ENCODE data around the gene PLEKHG2.

PLEKHG2 gene

DNA sequence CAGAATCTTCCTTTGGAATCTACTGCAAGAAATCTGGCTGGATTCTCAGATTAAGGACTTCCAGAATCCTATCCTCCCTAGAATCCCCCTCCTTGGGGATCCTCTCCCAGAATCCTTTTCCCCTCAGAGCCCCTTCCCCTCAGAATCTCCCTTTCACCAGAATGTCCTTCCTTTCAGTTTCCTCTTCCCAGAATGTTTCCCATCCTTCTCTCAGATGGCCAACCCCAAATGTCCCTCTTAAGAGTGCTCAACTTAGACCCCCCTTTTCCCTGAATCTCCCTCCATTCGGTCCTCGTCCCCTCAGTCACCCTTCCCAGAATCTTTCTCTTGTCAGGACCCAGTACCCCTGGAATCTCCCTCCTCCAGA lies 23.9 kb downstream of the PLEKHG2 start:
- H3K36me3 ChIP-seq (replicated peaks in 1 of 2; ENCODE audit: control insufficient read depth in 2 of 2, insufficient read depth in 2 of 2, low read length in 2 of 2): peaks cover 24 to 31% of the 10 kb centered on the region in 2 donors
- DNase-seq (ENCODE audit: low spot score): no peak
- H3K4me2 ChIP-seq (ENCODE audit: insufficient read depth, low read length, poor library complexity, severe bottlenecking): peak overlapping the region; percentile 75
- no peak overlapping the region for H3K23ac ChIP-seq (ENCODE audit: low read depth, low read length, poor library complexity)
- H4K8ac ChIP-seq (ENCODE audit: low read depth, low read length): no peak overlapping the region
- H3K9ac ChIP-seq (ENCODE audit: low read depth, low read length, poor library complexity): peak overlapping the region; percentile 66
- peak overlapping the region; percentile 51 for H2AFZ ChIP-seq (ENCODE audit: low read length)
- no peak overlapping the region for H2BK120ac ChIP-seq (ENCODE audit: low read depth, low read length)
- no peak overlapping the region for H2AK5ac ChIP-seq (ENCODE audit: low read depth, low read length)
- H4K91ac ChIP-seq (ENCODE audit: low read depth, low read length, poor library complexity): no peak overlapping the region
- peaks cover 3 to 9% of the 10 kb centered on the region in 2 donors for H3K4me1 ChIP-seq (ENCODE audit: control insufficient read depth in 2 of 2, insufficient read depth in 1 of 2, low read depth in 1 of 2, low read length in 2 of 2)
- no peak overlapping the region for H2BK12ac ChIP-seq (ENCODE audit: low read length)
- H3K18ac ChIP-seq (ENCODE audit: low read length): no peak overlapping the region
- H3K79me1 ChIP-seq (ENCODE audit: low read depth, low read length): peaks cover 11% of the 10 kb centered on the region
- WGBS, 2 donors (ENCODE audit: extremely low coverage in 2 of 2, insufficient read length in 2 of 2, insufficient replicate concordance in 1 of 2): no CpG with 5 or more reads among the region's 2 CpGs
- no peak overlapping the region for H3K4ac ChIP-seq (ENCODE audit: low read length)
- no peak overlapping the region for H2BK5ac ChIP-seq (ENCODE audit: low read length)
- no peak overlapping the region for H2BK15ac ChIP-seq (ENCODE audit: low read length)
- H3K14ac ChIP-seq (ENCODE audit: low read length): no peak overlapping the region
- H3K4me3 ChIP-seq (ENCODE audit: low read length in 2 of 2): peak overlapping the region; percentile 68 to 79
- no peaks in the 10 kb centered on the region for H3K27me3 ChIP-seq (ENCODE audit: control insufficient read depth in 3 of 3, insufficient read depth in 3 of 3, low read depth in 1 of 3, low read length in 3 of 3)
- H3K9me3 ChIP-seq (replicated peaks in 1 of 2; ENCODE audit: control insufficient read depth in 2 of 2, insufficient read depth in 1 of 2, low read depth in 1 of 2, low read length in 2 of 2): no peaks in the 10 kb centered on the region
- peak overlapping the region; percentile 70 for H3K27ac ChIP-seq (replicated peaks; ENCODE audit: low read length)

DNA sequence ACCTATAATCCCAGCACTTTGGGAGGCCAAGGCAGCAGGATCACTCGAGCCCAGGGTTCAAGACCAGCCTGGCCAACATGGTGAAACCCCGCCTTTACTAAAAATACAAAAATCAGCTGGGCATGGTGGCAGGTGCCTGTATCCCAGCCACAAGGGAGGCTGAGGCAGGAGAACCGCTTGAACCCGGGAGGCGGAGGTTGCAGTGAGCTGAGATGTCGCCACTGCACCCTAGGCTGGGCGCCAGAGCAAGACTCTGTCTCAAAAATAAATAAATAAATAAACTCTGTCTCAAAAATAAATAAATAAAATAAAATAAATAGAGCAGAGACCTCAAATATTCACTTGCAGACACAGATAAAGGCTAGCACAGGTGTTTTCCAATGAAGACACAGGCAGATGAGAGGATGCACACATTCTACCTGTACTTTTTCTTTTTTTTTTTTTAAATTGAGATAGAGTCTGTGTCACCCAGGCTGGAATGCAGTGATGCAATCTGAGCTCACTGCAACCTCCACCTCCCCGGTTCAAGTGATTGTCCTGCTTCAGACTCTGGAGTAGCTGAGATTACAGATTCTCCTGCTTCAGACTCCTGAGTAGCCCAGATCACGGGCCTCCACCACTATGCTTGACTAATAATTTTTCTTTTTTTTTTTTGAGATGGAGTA lies 25.9 kb downstream of the PLEKHG2 start:
- Histone ChIP-seq H3K36me3 (replicated peaks in 1 of 2; ENCODE audit: control insufficient read depth in 2 of 2, insufficient read depth in 2 of 2, low read length in 2 of 2) (peaks cover 13 to 16% of the 10 kb centered on the region in 2 donors), H3K4me1 (ENCODE audit: control insufficient read depth in 2 of 2, insufficient read depth in 1 of 2, low read depth in 1 of 2, low read length in 2 of 2) (peaks cover 3 to 9% of the 10 kb centered on the region in 2 donors), H3K9ac (ENCODE audit: low read depth, low read length, poor library complexity) (no peak overlapping the region), H3K9me3 (replicated peaks in 1 of 2; ENCODE audit: control insufficient read depth in 2 of 2, insufficient read depth in 1 of 2, low read depth in 1 of 2, low read length in 2 of 2) (no peaks in the 10 kb centered on the region), H2BK120ac (ENCODE audit: low read depth, low read length) (no peak overlapping the region), H3K79me1 (ENCODE audit: low read depth, low read length) (peaks cover 11% of the 10 kb centered on the region), H3K4ac (ENCODE audit: low read length) (no peak overlapping the region), H2AFZ (ENCODE audit: low read length) (no peak overlapping the region), H3K27me3 (ENCODE audit: control insufficient read depth in 3 of 3, insufficient read depth in 3 of 3, low read depth in 1 of 3, low read length in 3 of 3) (no peaks in the 10 kb centered on the region), H3K4me3 (ENCODE audit: low read length in 2 of 2) (no peak overlapping the region), H4K8ac (ENCODE audit: low read depth, low read length) (no peak overlapping the region), H3K14ac (ENCODE audit: low read length) (no peak overlapping the region), H3K23ac (ENCODE audit: low read depth, low read length, poor library complexity) (no peak overlapping the region), H3K27ac (replicated peaks; ENCODE audit: low read length) (no peak overlapping the region), H3K18ac (ENCODE audit: low read length) (no peak overlapping the region), H4K91ac (ENCODE audit: low read depth, low read length, poor library complexity) (no peak overlapping the region), H3K4me2 (ENCODE audit: insufficient read depth, low read length, poor library complexity, severe bottlenecking) (no peak overlapping the region), H2BK15ac (ENCODE audit: low read length) (no peak overlapping the region), H2BK5ac (ENCODE audit: low read length) (no peak overlapping the region), H2AK5ac (ENCODE audit: low read depth, low read length) (no peak overlapping the region), H2BK12ac (ENCODE audit: low read length) (no peak overlapping the region)
- no CpG with 5 or more reads among the region's 9 CpGs for WGBS, 2 donors (ENCODE audit: extremely low coverage in 2 of 2, insufficient read length in 2 of 2, insufficient replicate concordance in 1 of 2)
- no peak for DNase-seq (ENCODE audit: low spot score)

DNA sequence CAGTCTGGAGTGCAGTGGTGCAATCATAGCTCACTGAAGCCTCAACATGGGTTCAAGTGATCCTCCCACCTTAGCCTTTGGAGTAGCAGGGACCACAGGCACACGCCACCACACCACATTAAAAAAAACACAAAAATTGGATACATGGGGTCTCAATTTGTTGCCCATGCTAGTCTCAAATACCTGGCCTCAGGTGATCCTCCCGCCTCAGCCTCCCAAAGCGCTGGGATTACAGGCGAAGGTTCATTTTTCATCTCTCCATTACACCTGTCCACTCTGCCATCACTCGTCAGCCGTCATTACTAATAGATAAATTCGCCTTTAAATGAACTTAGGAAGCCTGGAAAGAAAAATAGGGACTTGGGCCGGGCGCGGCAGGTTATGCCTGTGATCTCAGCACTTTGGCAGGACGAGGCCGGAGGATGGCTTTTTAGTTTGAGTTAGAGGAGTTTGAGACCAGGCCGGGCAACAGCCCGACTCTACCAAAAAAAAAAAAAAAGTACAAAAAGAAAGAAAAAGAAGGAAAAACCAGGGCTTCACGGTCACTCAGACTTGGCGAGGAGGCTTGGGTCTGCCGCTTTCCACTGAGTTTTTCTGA lies 32.2 kb downstream of the PLEKHG2 start:
- Histone ChIP-seq H2BK15ac (ENCODE audit: low read length) (no peak overlapping the region), H3K4ac (ENCODE audit: low read length) (no peak overlapping the region), H2AFZ (ENCODE audit: low read length) (peak overlapping the region; percentile 88), H2BK5ac (ENCODE audit: low read length) (peak overlapping the region; percentile 42), H3K27ac (replicated peaks; ENCODE audit: low read length) (peak overlapping the region; percentile 71), H3K79me1 (ENCODE audit: low read depth, low read length) (peaks cover 20% of the 10 kb centered on the region), H4K8ac (ENCODE audit: low read depth, low read length) (no peak overlapping the region), H3K4me1 (ENCODE audit: control insufficient read depth in 2 of 2, insufficient read depth in 1 of 2, low read depth in 1 of 2, low read length in 2 of 2) (peaks cover 3 to 6% of the 10 kb centered on the region in 2 donors), H3K4me3 (ENCODE audit: low read length in 2 of 2) (peak overlapping the region; percentile 97 to 98), H3K36me3 (replicated peaks in 1 of 2; ENCODE audit: control insufficient read depth in 2 of 2, insufficient read depth in 2 of 2, low read length in 2 of 2) (peaks cover 8 to 33% of the 10 kb centered on the region in 2 donors), H3K9ac (ENCODE audit: low read depth, low read length, poor library complexity) (peak overlapping the region; percentile 17), H2AK5ac (ENCODE audit: low read depth, low read length) (no peak overlapping the region), H3K14ac (ENCODE audit: low read length) (no peak overlapping the region), H2BK120ac (ENCODE audit: low read depth, low read length) (no peak overlapping the region), H4K91ac (ENCODE audit: low read depth, low read length, poor library complexity) (no peak overlapping the region), H3K18ac (ENCODE audit: low read length) (peak overlapping the region; percentile 84), H3K4me2 (ENCODE audit: insufficient read depth, low read length, poor library complexity, severe bottlenecking) (peak overlapping the region; percentile 78), H3K9me3 (replicated peaks in 1 of 2; ENCODE audit: control insufficient read depth in 2 of 2, insufficient read depth in 1 of 2, low read depth in 1 of 2, low read length in 2 of 2) (no peaks in the 10 kb centered on the region), H3K23ac (ENCODE audit: low read depth, low read length, poor library complexity) (no peak overlapping the region), H2BK12ac (ENCODE audit: low read length) (no peak overlapping the region), H3K27me3 (ENCODE audit: control insufficient read depth in 3 of 3, insufficient read depth in 3 of 3, low read depth in 1 of 3, low read length in 3 of 3) (no peaks in the 10 kb centered on the region)
- WGBS, 2 donors (ENCODE audit: extremely low coverage in 2 of 2, insufficient read length in 2 of 2, insufficient replicate concordance in 1 of 2): no CpG with 5 or more reads among the region's 17 CpGs
- DNase-seq (ENCODE audit: low spot score): no peak

Measured in neuronal stem cell (in vitro differentiated cells).